ENCODE results near the gene EDEM3.

DNA sequence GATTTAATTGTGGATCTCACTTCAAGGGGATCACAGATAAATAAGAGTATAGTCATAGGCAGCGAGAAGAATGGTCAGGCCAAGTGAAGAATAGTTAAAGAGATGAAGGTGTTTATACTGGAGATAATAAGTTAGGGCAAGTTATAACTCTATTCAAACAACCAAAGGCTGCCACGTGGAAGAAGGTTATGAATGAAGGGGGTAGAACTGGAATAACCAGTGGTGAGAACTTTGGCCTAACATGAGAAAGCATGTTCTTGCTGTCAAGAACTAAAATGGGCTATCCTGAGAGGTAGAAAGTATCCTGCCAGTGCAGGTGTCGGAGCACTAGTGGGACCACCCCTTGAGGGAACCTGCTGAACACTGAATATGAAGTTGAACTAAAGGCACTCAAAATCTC lies 49.6 kb upstream of the EDEM3 start:
- TF ChIP-seq POLR2AphosphoS5 (IDR thresholded peaks at IDR 0.05; ENCODE audit: insufficient read depth in 1 of 2, low read depth in 1 of 2) = no peak
- TF ChIP-seq, protein P1, sequence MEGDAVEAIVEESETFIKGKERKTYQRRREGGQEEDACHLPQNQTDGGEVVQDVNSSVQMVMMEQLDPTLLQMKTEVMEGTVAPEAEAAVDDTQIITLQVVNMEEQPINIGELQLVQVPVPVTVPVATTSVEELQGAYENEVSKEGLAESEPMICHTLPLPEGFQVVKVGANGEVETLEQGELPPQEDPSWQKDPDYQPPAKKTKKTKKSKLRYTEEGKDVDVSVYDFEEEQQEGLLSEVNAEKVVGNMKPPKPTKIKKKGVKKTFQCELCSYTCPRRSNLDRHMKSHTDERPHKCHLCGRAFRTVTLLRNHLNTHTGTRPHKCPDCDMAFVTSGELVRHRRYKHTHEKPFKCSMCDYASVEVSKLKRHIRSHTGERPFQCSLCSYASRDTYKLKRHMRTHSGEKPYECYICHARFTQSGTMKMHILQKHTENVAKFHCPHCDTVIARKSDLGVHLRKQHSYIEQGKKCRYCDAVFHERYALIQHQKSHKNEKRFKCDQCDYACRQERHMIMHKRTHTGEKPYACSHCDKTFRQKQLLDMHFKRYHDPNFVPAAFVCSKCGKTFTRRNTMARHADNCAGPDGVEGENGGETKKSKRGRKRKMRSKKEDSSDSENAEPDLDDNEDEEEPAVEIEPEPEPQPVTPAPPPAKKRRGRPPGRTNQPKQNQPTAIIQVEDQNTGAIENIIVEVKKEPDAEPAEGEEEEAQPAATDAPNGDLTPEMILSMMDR (IDR thresholded peaks at IDR 0.05) = no peak

All from vagina (tissue), 2 donors.